ENCODE data around the gene S100A16. TPM values are rescaled to one million over a fixed set of nuclear protein-coding genes. Genes with fewer than 3 reads are reported as not detected.
"Not testable (repeated sequence)": the region's sequence is repeated elsewhere in the genome, so short reads cannot be mapped to it uniquely, and the experiment has no call there.

Gene S100A16
- polyA plus RNA-seq, 1 donor: 87.2 TPM

GRCh38 chr1:153640213-153640612, 27.3 kb upstream of the S100A16 start:
- not testable (repeated sequence) for DNase-seq

- DNase-seq: no peak
Observed at GRCh38 chr1:153639280-153639679, 26.3 kb upstream of the S100A16 start.

- DNase-seq: no peak
Observed at GRCh38 chr1:153638261-153638660, 25.3 kb upstream of the S100A16 start.

GRCh38 chr1:153636312-153636711, 23.4 kb upstream of the S100A16 start:
- no peak for DNase-seq

GRCh38 chr1:153635872-153636271, 22.9 kb upstream of the S100A16 start:
- no peak for DNase-seq

GRCh38 chr1:153633754-153634665, 21.1 kb upstream of the S100A16 start, which contains the start of gene CHTOP:
Gene CHTOP (plus strand): TSS chr1:153634066. CDS start chr1:153636589, 2,523 bp downstream.
- peak; percentile 97 for DNase-seq

GRCh38 chr1:153633161-153633753, 20.3 kb upstream of the S100A16 start:
- no peak for DNase-seq

GRCh38 chr1:153631047-153632022, 18.4 kb upstream of the S100A16 start:
- no peak for DNase-seq

GRCh38 chr1:153630384-153630783, 17.4 kb upstream of the S100A16 start:
- no peak for DNase-seq

GRCh38 chr1:153629971-153630370, 17.0 kb upstream of the S100A16 start:
- DNase-seq: no peak

- no peak for DNase-seq
Observed at GRCh38 chr1:153629343-153629665, 16.4 kb upstream of the S100A16 start.

GRCh38 chr1:153628638-153629342, 15.9 kb upstream of the S100A16 start:
- DNase-seq: no peak

- DNase-seq: no peak
Observed at GRCh38 chr1:153627715-153628626, 15.0 kb upstream of the S100A16 start, which contains the start of gene S100A1. Gene S100A1 (plus strand): TSS chr1:153628434. CDS start chr1:153630522, 2,088 bp downstream.

- peak; percentile 87 for DNase-seq
Observed at GRCh38 chr1:153626904-153627714, 14.2 kb upstream of the S100A16 start, which contains the start of gene S100A13. Gene S100A13 (minus strand): TSS chr1:153627505. CDS start chr1:153626472, 1,033 bp downstream.

- no peak for DNase-seq
Observed at GRCh38 chr1:153626477-153626903, 13.6 kb upstream of the S100A16 start.

- no peak for DNase-seq
Observed at GRCh38 chr1:153624965-153625611, 12.2 kb upstream of the S100A16 start.

GRCh38 chr1:153623101-153623500, 10.2 kb upstream of the S100A16 start:
- no peak for DNase-seq

GRCh38 chr1:153619171-153619570, 6.2 kb upstream of the S100A16 start:
- DNase-seq: no peak

- no peak for DNase-seq
Observed at GRCh38 chr1:153617663-153618062, 4.7 kb upstream of the S100A16 start.
